Mucosa of stomach (tissue), 1 donor: ENCODE measurements around the gene CCDC85A.

Source experiments
- H3K27me3 ChIP-seq: one replicate; pipeline ENCODE4 v1.7.0; 2013; ENCODE audit warnings: mild to moderate bottlenecking, low read length; ENCODE audit not compliant: control insufficient read depth, insufficient read depth
- H3K36me3 ChIP-seq: one replicate; pipeline ENCODE4 v1.7.0; 2013; ENCODE audit warnings: low read length; ENCODE audit not compliant: control insufficient read depth, insufficient read depth
- H3K4me1 ChIP-seq: one replicate; pipeline ENCODE4 v1.7.0; 2013; ENCODE audit warnings: mild to moderate bottlenecking, low read length; ENCODE audit not compliant: control insufficient read depth, insufficient read depth
- H3K4me3 ChIP-seq: one replicate; pipeline ENCODE4 v1.7.0; 2013; ENCODE audit warnings: low read length
- H3K9ac ChIP-seq: one replicate; pipeline ENCODE4 v1.7.0; 2013; ENCODE audit warnings: mild to moderate bottlenecking, low read length, moderate library complexity
- H3K9me3 ChIP-seq: one replicate; pipeline ENCODE4 v1.7.0; 2013; ENCODE audit warnings: mild to moderate bottlenecking, low read length, moderate library complexity; ENCODE audit not compliant: control insufficient read depth
- donor health status: Pancreatic carcinoma.

CCDC85A gene

DNA sequence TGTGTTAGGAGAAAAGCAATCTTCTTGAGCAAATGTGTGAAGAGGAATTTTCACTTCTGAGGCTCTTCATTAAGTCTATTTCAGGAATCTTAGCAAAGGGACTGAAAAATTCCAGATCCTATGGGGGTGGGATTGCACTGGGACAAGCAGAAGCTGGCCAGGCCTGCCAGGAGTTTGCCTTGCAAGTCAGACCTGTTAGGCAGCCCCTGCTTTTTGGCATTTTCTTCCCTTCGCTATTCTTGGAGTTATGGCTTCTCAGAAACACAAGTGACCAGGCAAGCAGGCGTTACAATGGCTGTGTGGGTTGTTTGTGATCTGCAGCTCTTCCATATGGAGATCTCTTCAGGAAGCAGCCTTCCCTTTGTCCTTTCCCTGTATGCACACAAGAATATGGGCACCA, 8.0 kb upstream of the CCDC85A start:
- H3K36me3 ChIP-seq = no peaks in the 10 kb centered on the region
- H3K27me3 ChIP-seq = no peaks in the 10 kb centered on the region
- no peaks in the 10 kb centered on the region for H3K9me3 ChIP-seq
- H3K9ac ChIP-seq = no peak overlapping the region
- no peak overlapping the region for H3K4me3 ChIP-seq
- H3K4me1 ChIP-seq = no peaks in the 10 kb centered on the region

- Histone ChIP-seq H3K27me3 (no peaks in the 10 kb centered on the region), H3K4me1 (no peaks in the 10 kb centered on the region), H3K4me3 (no peak overlapping the region), H3K9me3 (no peaks in the 10 kb centered on the region), H3K36me3 (no peaks in the 10 kb centered on the region), H3K9ac (no peak overlapping the region)
These were observed 6.2 kb upstream of the CCDC85A start for GRCh38 chr2:56177420-56178220.

- peaks cover 5% of the 10 kb centered on the region for H3K4me1 ChIP-seq
- H3K9ac ChIP-seq = no peak overlapping the region
- peaks cover 12% of the 10 kb centered on the region for H3K27me3 ChIP-seq
- no peaks in the 10 kb centered on the region for H3K9me3 ChIP-seq
- no peaks in the 10 kb centered on the region for H3K36me3 ChIP-seq
- H3K4me3 ChIP-seq = no peak overlapping the region
These were observed 3.9 kb upstream of the CCDC85A start for GRCh38 chr2:56179931-56180330.

DNA sequence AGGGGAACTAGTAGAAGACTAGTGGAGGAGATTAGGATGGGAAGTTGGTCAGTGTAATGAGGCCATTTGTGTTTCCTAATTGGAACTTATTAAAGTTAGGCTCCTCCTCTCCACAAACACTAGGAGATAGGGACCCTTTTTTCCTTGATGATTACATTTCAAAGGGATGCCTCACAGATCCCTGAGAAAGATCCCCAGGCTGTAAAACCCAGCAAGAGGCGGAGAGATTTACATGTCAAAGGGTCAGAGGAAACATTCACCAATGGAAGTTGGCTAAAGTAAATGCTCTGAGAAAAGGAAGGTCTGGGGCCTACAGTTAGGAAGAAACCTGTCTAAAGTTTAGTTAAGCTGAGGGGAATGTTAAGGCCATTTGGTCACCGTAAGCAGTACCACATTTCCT, 1.4 kb upstream of the CCDC85A start:
- Histone ChIP-seq H3K36me3 (no peaks in the 10 kb centered on the region), H3K9me3 (no peaks in the 10 kb centered on the region), H3K27me3 (peaks cover 31% of the 10 kb centered on the region), H3K4me1 (peaks cover 12% of the 10 kb centered on the region), H3K9ac (no peak overlapping the region), H3K4me3 (no peak overlapping the region)

DNA sequence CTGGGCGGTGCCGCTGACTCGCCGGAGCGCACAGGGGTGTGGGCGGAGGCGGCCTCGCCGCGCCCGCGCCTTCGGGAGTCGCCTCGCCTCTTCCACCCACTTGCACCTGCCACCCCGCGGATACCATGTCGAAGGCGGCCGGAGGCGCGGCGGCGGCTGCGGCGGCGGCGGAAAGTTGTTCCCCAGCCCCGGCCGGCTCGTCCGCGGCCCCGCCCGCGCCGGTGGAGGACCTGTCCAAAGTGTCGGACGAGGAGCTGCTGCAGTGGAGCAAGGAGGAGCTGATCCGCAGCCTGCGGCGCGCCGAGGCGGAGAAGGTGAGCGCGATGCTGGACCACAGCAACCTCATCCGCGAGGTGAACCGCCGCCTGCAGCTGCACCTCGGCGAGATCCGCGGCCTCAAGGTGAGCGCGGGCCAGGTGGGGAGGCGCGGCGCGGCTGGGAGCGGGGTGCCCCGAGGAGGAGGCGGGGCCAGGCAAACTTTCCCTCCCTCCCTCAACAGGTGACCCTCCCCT, 766 bp downstream of the CCDC85A start:
- no peak overlapping the region for H3K9ac ChIP-seq
- H3K4me1 ChIP-seq = peaks cover 12% of the 10 kb centered on the region
- no peaks in the 10 kb centered on the region for H3K36me3 ChIP-seq
- H3K4me3 ChIP-seq = no peak overlapping the region
- H3K9me3 ChIP-seq = no peaks in the 10 kb centered on the region
- H3K27me3 ChIP-seq = peaks cover 31% of the 10 kb centered on the region

DNA sequence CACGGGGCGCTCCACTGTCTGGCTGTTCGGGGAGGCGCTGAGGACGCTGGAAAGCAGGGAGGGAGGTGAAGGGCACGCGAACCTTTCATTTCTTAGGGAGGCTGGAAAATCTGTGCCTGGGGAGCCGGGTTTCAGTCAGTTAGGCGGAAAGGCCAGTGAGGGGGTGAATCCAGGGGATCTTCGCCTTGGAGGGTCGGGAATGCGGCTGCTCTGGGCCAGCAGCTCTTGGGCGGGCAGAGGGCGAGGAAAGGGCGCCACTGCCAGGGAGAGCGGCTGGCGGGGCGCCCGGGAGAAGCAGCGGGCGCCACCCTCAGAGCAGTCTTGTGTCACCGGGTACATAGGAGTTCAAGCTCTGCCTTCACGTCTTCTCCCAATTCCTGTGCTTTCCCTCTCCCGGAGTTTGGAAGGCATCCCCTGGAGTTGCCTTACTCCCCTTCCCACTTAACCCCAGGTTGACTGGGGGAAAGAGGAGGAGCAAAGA, 1.4 kb downstream of the CCDC85A start:
- no peaks in the 10 kb centered on the region for H3K9me3 ChIP-seq
- no peak overlapping the region for H3K4me3 ChIP-seq
- H3K4me1 ChIP-seq = peaks cover 12% of the 10 kb centered on the region
- H3K27me3 ChIP-seq = peaks cover 31% of the 10 kb centered on the region
- no peaks in the 10 kb centered on the region for H3K36me3 ChIP-seq
- H3K9ac ChIP-seq = no peak overlapping the region

DNA sequence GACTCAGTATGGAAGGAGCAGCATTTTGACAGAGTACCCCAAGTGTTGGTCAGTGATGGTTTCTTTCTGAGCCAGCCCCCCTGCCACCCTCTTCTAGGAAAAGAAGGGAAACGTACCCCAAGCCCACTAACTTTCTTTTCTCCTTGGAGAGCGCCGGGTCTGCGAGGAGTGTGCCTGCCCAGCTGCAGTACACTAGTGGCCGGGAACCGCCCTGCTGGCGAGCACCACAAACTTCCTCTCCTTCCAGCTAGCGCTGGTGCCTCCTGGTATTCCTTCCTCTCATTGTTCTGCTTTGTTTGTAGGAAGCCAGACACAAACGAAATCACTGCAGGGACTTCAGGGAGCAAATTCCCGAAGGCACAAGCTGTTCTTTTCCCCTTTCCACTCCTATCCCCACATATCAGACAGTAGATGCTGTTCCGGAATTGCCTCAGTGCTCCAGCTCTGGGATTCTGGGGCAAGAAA, 1.8 kb downstream of the CCDC85A start:
- Histone ChIP-seq H3K36me3 (no peaks in the 10 kb centered on the region), H3K27me3 (peaks cover 31% of the 10 kb centered on the region), H3K4me3 (no peak overlapping the region), H3K4me1 (peaks cover 12% of the 10 kb centered on the region), H3K9me3 (no peaks in the 10 kb centered on the region), H3K9ac (no peak overlapping the region)

GRCh38 chr2:56191617-56192016, 7.8 kb downstream of the CCDC85A start:
- peaks cover 2% of the 10 kb centered on the region for H3K27me3 ChIP-seq
- no peak overlapping the region for H3K9ac ChIP-seq
- no peaks in the 10 kb centered on the region for H3K9me3 ChIP-seq
- no peaks in the 10 kb centered on the region for H3K4me1 ChIP-seq
- no peak overlapping the region for H3K4me3 ChIP-seq
- no peaks in the 10 kb centered on the region for H3K36me3 ChIP-seq

- Histone ChIP-seq H3K36me3 (no peaks in the 10 kb centered on the region), H3K4me3 (no peak overlapping the region), H3K9me3 (no peaks in the 10 kb centered on the region), H3K4me1 (no peaks in the 10 kb centered on the region), H3K9ac (no peak overlapping the region), H3K27me3 (no peaks in the 10 kb centered on the region)
These were observed 9.0 kb downstream of the CCDC85A start for GRCh38 chr2:56192664-56193305.

DNA sequence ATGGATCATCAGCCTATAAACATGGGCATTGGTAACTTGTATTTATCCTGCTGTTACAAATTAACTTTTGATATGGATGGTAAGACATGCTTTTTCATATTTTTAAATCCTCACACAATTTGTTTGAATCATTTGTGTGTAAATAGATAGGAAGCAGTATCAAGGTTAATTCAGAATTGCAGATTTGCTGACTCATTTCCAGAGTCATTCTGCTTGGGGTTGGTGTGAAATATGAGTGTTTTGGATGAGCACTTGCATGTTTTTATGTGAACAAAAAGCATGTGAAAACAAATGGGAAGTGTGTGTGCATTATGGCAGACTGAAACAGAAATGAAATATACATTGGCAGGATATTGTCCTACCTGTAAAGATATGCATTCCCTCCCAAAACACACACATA, 11.8 kb downstream of the CCDC85A start:
- H3K36me3 ChIP-seq = no peaks in the 10 kb centered on the region
- H3K9ac ChIP-seq = no peak overlapping the region
- no peaks in the 10 kb centered on the region for H3K27me3 ChIP-seq
- no peak overlapping the region for H3K4me3 ChIP-seq
- no peaks in the 10 kb centered on the region for H3K9me3 ChIP-seq
- no peaks in the 10 kb centered on the region for H3K4me1 ChIP-seq

- H3K4me1 ChIP-seq = no peaks in the 10 kb centered on the region
- no peaks in the 10 kb centered on the region for H3K27me3 ChIP-seq
- no peak overlapping the region for H3K9ac ChIP-seq
- H3K9me3 ChIP-seq = no peaks in the 10 kb centered on the region
- no peak overlapping the region for H3K4me3 ChIP-seq
- H3K36me3 ChIP-seq = no peaks in the 10 kb centered on the region
These were observed 14.0 kb downstream of the CCDC85A start for GRCh38 chr2:56197816-56198215.

DNA sequence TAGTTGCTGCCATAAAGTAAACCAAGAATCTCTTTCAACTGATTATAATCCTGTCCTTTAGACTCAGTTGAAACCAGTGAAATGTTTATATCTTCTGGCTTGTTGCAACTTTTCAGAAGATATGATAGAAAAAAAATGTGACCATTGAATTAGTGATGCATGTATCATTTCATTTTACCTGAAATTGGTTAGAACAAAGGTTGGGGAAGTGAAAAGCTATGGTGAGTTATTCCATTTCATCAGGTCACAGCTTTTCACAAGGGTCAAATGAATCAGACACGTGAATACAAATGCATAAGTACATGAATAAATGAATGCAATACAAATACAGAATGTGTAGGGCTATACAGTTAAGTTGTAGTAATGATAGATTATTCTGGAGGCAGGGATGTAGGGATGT, 15.1 kb downstream of the CCDC85A start:
- no peak overlapping the region for H3K9ac ChIP-seq
- no peaks in the 10 kb centered on the region for H3K36me3 ChIP-seq
- H3K9me3 ChIP-seq = no peaks in the 10 kb centered on the region
- no peak overlapping the region for H3K4me3 ChIP-seq
- no peaks in the 10 kb centered on the region for H3K4me1 ChIP-seq
- no peaks in the 10 kb centered on the region for H3K27me3 ChIP-seq
